Right cardiac atrium (tissue), 5 donors: ENCODE results near the gene CSNK1E. TPM values are rescaled to one million over a fixed set of nuclear protein-coding genes. Genes with fewer than 3 reads are reported as not detected.
"Not testable (repeated sequence)": the region's sequence is repeated elsewhere in the genome, so short reads cannot be mapped to it uniquely, and the experiment has no call there.

Experiments
- ATAC-seq, 2 donors: fragments of 200-7000 bp; cut with Tn5 transposase; one replicate each; pipeline versions ENCODE4 v1.8.0 to v1.9.1; 2020; ENCODE audit warnings: moderate library complexity in 2 of 2, mild to moderate bottlenecking in 1 of 2
- DNase-seq, 3 donors: peaks; one replicate each; pipeline ENCODE4 v3.0.0-alpha.2; 2020
- H3K27ac ChIP-seq: one replicate; pipeline ENCODE4 v1.5.1; 2013; ENCODE audit warnings: mild to moderate bottlenecking, low read length, control low read depth, moderate library complexity
- H3K27me3 ChIP-seq: one replicate; pipeline ENCODE4 v1.6.1; 2013; ENCODE audit not compliant: control insufficient read depth, insufficient read depth
- H3K4me1 ChIP-seq: one replicate; pipeline ENCODE4 v1.6.1; 2013; ENCODE audit warnings: low read length; ENCODE audit not compliant: control insufficient read depth, insufficient read depth
- H3K4me3 ChIP-seq: one replicate; pipeline ENCODE4 v1.5.1; 2013; ENCODE audit warnings: low read length, control low read depth
- H3K9me3 ChIP-seq: one replicate; pipeline ENCODE4 v1.6.1; 2013; ENCODE audit warnings: low read length; ENCODE audit not compliant: control insufficient read depth
- WGBS: extraction: QIAGEN DNeasy Blood & Tissue Kit; methylation state at CpG from one replicate; pipeline ENCODE4 v1.1.7; 2013; 5-methylcytosine and 5-hydroxymethylcytosine counted together
- intact Hi-C, 4 donors: fragments of 100-400 bp; cut with DNase I; formaldehyde crosslinking; loops; one replicate each; pipeline versions ENCODE4 v1.11.0 to v1.14.0; 2022 to 2023
- polyA plus RNA-seq: library from polyadenylated mRNA; stranded (reverse); fragments of 200-250 nt; gene quantifications from one replicate; pipeline ENCODE4 v1.2.3, GENCODE V29; 2013
- total RNA-seq, 4 donors: library from RNA; stranded (reverse); fragmentation: NEBNext Ultra II Directional; extraction: Animal tissue kit (Norgen Biotek cat#: 25700); gene quantifications; one replicate each; pipeline ENCODE4 v1.2.1, GENCODE V29; 2021
- donor health status: healthy with polysubstance abuse.
- donor health status: DM: no; HTN: yes; CAD: no.
- donor health status: DM: no; HTN: no; CAD: no.
- donor health status: DM: no; HTN: yes; CAD: no; lungs with severe emphysema.
- donor health status: DM: yes; HTN: yes; CAD: no.

The CSNK1E gene
- total and polyA plus RNA-seq, 5 donors: 69.7 to 88.6 (median 76.3) TPM

DNA sequence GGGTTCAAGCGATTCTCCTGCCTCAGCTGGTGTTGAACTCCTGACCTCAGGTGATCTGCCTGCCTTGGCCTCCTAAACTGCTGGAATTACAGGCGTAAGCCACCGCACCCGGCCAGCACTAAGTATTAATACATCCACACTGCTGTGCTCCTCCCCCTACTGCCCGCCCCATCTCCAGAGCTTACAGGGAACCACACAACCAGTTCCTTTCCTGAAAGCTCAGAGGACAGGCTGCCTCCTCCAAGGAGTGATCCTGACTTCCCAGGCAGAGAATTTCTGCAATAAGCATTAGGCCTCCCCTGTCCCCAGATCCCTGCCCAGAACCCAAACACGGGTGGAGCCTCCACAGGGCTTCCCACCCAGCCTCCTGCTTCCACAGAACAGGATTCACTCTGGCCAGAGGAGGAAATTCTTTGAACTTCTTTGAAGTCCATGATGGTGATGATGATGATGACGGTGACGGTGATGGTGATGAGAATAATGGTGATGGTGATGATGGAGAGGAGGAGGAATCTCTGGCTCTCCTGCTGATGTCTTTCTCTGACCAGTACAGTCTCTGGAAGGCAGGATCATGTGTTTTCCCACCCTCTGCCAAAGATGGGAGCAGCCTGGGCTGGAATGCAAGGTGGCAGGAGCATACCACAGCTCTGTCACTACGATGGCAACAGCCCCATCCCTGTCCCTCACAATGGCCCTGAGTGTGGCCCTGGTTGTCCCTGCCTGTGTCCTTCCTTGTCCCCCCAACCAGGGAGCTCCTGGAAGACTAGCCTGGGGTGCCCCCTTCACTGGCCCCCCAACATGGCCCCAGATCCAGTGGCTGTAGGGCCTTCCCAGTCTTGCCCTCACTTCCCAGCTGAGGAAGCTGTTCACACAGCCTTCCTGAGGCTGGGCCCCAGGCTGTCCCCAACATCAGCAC lies 33.5 kb upstream of the CSNK1E start:
- 81% methylated on average over 9 of the region's 9 CpGs for WGBS
- no peak for DNase-seq
- intact Hi-C loops: loop anchor here (5.0 to 10.0 kb wide), 4 partner anchors 236 to 298 kb away; partner anchors contain the start of genes BAIAP2L2 (in 2 of the 4) and PICK1 (in 2 of the 4)

DNA sequence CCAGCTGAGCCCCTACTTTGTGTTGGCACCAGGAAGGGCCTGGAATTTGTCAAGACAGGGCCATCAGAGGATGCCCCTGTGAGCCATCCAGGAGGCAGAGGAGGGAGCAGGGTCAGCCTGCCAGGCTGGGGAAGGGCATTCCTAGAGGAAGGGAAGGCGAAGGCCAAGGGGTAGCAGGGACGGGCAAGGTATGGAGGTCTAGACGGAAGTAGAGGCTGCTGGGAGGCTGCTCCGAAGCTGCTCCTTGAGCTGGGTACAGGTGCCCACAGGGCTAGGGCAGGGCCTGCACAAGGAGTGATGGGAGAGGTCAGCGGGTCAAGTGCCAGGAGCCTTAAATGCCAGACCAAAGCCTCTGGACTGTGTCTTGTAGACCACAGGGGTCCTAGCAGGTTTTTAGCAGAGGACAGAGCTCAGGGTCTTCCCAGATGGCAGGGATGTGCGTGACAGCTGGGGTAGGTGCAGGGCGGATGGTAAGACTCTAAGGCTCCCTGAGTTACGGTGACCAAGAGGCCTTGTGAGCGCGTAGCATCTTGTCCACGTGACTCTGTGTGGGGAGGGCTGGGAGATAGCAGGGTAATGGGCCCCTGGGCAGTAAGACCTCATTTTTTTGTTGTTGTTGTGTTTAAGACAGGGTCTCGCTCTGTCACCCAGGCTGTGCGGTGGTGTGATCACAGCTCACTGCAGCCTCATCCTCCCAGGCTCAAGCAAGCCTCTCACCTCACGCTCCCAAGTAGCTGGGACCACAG lies 31.7 kb upstream of the CSNK1E start:
- WGBS: 81% methylated on average over 14 of the region's 14 CpGs
- no peak overlapping the region for H3K27ac ChIP-seq
- ATAC-seq (no peak), DNase-seq (no peak)
- H3K4me1 ChIP-seq: no peaks in the 10 kb centered on the region
- intact Hi-C loops: no loop called here
- H3K4me3 ChIP-seq: no peak overlapping the region
- no peaks in the 10 kb centered on the region for H3K27me3 ChIP-seq
- H3K9me3 ChIP-seq: no peaks in the 10 kb centered on the region

More for the DNA sequence above, 33.5 kb upstream of the CSNK1E start:
- H3K4me3 ChIP-seq: no peak overlapping the region
- H3K9me3 ChIP-seq: no peaks in the 10 kb centered on the region
- no peaks in the 10 kb centered on the region for H3K27me3 ChIP-seq
- no peak overlapping the region for H3K27ac ChIP-seq
- ATAC-seq: no peak
- no peaks in the 10 kb centered on the region for H3K4me1 ChIP-seq

DNA sequence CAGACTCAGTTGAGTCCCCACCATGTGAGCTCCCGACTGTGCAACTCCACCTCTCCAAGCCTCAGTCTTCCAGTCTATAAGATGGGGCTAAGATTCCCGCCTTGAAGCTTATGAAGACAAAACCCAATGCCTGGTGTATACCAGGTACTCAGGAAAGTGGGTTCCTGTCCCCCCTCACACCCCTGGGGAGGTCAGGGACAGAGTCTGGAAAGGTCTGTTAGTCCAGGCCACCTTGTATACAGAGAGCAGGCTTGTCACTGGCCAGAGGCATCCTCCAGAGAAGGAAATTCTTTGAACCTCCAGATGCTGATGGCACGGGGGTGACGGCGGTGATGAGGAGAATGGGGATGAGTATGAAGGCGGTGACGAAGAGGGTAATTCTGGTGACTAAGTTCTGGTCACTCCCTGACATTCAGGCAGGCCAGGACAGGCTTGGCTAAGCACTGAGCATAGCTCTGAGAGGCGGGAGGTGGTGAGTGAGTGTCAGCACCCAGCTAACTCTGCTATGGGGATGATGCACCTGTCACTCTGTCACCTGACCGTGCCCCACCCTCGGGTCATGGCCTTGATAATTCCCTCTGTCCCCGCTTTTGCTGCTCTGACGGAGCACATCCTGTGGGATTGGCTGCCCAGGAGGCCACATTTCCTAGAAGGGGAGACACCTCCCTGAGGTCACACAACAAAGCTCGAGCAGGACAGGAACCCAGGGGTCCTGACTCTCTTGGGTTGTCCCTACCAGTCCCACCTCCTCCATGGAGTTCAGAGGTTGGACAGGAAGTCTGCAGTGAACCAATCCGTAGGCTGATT lies 30.9 kb upstream of the CSNK1E start:
- peak in 1 of 2 donors; percentile 58 for ATAC-seq

DNA sequence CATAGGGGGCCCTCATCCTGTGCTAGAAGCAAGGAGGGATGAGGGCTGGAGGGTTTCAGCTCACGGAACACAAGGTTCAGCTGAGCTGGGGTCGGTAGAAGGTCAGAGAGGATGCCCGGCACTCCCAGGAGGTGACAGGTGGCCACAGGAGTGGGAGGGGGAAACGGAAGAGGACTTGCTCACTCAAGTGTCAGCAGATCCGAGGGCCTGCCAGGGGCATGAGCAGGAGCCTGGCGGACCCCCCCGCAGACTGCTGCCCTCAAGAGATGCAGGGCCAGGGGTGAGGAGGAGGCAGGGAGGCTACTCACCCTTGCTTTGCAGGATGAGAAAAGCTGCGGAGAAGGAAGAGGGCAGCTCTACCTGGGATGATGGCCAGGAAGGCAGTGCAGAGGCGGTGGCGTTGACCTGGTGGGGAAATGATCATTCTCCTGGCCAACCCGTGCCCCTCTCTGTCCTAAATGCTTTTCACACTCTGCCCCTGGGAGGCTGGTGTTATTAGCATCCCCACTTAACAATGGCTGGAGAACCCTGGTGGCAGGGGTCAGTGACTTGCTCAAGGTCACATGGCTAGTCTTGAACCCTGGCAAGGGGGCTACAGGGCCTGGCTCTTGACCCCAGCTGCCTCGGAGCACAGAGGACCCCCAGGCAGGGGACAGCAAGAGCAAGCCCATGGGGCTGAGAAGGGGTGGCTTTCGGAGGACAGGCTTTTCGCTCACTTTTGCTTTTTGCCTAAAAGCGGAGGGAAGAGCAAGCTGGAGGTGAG lies 30.1 kb upstream of the CSNK1E start:
- intact Hi-C loops: no loop called here
- no peak for ATAC-seq
- Histone ChIP-seq H3K27me3 (no peaks in the 10 kb centered on the region), H3K9me3 (no peaks in the 10 kb centered on the region), H3K27ac (no peak overlapping the region), H3K4me1 (no peaks in the 10 kb centered on the region), H3K4me3 (no peak overlapping the region)
- no peak for DNase-seq
- WGBS: 51% methylated on average over 15 of the region's 15 CpGs

More for the DNA sequence above, 30.9 kb upstream of the CSNK1E start:
- 59% methylated on average over 14 of the region's 14 CpGs for WGBS
- no peaks in the 10 kb centered on the region for H3K27me3 ChIP-seq
- H3K9me3 ChIP-seq: no peaks in the 10 kb centered on the region
- DNase-seq: no peak
- no peaks in the 10 kb centered on the region for H3K4me1 ChIP-seq
- intact Hi-C loops: no loop called here
- H3K27ac ChIP-seq: no peak overlapping the region
- no peak overlapping the region for H3K4me3 ChIP-seq

DNA sequence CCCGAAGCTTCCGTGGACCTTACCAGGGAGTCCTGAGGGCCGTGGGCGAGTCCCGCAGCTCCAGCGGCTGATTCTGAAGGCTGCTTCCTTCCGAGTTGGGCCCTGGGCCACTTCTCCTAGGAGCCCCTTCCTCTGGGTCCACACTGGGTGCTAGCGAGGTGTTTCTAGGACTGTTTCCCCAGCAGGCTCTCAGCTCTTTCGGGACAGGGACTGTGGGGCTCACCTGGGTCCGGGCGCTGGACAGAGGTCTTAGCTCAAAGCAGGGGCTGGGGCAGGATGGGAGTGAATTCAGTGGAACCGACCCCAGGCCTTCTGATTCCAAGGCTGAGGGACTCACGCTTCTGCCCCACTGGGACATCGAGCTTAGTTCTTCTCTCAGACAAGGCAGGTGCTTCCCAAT lies 29.3 kb upstream of the CSNK1E start:
- Histone ChIP-seq H3K27me3 (no peaks in the 10 kb centered on the region), H3K4me1 (no peaks in the 10 kb centered on the region), H3K27ac (no peak overlapping the region), H3K9me3 (no peaks in the 10 kb centered on the region), H3K4me3 (no peak overlapping the region)
- ATAC-seq (no peak), DNase-seq (no peak)
- WGBS: 68% methylated on average over 14 of the region's 14 CpGs
- intact Hi-C loops: no loop called here

DNA sequence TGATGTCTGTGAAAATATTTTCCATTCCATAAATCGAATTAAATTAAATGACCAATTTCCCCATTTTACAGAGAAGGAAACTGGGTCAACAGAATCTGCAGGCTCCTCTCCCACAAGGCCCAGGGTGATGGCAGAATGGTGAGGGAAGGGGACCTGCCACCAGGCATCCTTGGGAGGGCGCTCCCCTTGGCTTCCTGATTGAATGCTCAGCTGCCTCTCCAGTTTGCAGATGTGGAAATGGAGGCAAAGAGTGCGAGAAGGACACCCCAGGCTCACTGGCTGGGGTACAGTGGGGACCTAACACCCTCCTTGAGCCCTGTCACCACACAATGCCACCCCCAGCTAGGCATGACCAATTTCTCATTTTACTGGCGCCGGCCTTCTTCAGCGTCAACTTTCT lies 28.5 kb upstream of the CSNK1E start:
- DNase-seq (no peak), ATAC-seq (no peak)
- Histone ChIP-seq H3K4me3 (no peak overlapping the region), H3K27ac (no peak overlapping the region), H3K4me1 (no peaks in the 10 kb centered on the region), H3K9me3 (no peaks in the 10 kb centered on the region), H3K27me3 (no peaks in the 10 kb centered on the region)
- 92% methylated on average over 6 of the region's 6 CpGs for WGBS
- intact Hi-C loops: no loop called here

DNA sequence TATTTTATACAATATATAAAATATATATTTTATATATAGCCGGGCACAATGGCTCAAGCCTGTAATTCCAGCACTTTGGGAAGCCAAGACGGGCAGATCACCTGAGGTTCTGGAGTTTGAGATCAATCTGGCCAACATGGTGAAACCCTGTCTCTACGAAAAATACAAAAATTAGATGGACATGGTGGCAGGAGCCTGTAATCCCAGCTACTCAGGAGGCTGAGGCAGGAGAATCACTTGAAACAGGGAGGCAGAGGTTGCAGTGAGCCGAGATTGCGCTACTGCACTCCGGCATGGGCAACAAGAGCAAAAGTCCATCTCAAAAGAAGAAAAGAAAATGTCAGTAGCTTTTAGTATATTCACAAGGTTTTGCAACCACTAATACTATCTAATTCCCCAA lies 22.7 kb upstream of the CSNK1E start:
- 92% methylated on average over 6 of the region's 6 CpGs for WGBS
- ATAC-seq, H3K9me3 ChIP-seq, H3K27me3 ChIP-seq, intact Hi-C loops, DNase-seq, H3K27ac ChIP-seq, H3K4me1 ChIP-seq, H3K4me3 ChIP-seq: not testable (repeated sequence)

DNA sequence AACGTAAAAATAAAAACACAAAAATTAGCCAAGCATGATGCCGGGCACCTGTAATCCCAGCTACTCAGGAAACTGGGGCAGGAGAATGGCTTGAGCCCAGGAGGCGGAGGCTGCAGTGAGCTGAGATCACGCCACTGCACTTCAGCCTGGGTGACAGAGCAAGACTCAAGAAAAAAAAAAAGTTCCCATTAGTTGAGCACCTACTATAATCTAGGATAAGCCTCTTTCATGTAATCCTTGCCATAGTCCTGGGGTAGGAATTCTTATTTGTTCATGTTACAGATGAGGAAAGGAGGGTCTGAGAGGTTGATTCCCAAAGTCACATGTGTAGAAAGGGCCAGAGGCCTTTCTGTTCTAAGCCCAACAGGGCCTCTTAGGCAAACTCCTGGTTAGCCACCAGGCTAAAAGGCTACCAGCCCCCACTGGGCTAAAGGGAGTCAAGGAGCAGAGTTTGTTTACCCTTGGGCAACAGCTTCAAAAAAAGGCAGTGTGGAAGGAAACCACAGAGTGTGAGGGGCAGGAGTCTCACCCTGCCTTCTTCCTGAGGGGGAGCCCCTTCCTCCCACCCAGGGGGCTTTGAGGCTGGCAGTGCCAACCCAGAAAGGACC lies 21.6 kb upstream of the CSNK1E start:
- no peaks in the 10 kb centered on the region for H3K4me1 ChIP-seq
- H3K9me3 ChIP-seq: no peaks in the 10 kb centered on the region
- no peak overlapping the region for H3K4me3 ChIP-seq
- DNase-seq: no peak
- H3K27ac ChIP-seq: no peak overlapping the region
- intact Hi-C loops: no loop called here
- ATAC-seq: no peak
- WGBS: 94% methylated on average over 4 of the region's 4 CpGs
- H3K27me3 ChIP-seq: no peaks in the 10 kb centered on the region

DNA sequence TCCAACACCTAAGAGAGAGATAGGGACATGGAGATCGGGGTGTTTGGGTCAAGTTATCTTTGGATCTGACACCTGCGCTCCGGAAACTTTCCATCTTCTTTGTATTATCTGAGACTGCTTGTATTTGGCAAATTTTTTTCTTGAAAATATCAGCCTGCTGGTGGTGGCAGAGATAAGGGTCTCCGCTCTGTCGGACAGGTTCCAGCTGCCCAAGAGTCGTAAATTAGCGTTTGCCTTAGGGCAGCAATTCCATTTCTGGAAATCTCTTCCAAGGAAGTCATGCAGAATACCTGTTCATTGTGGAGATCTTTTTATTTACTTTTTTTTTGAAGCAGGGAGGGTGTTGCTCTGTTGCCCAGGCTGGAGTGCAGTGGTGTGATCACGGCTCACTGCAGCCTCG lies 19.5 kb upstream of the CSNK1E start:
- Histone ChIP-seq H3K9me3 (no peaks in the 10 kb centered on the region), H3K27ac (no peak overlapping the region), H3K27me3 (no peaks in the 10 kb centered on the region), H3K4me1 (no peaks in the 10 kb centered on the region), H3K4me3 (no peak overlapping the region)
- intact Hi-C loops: no loop called here
- ATAC-seq (no peak), DNase-seq (no peak)
- 52% methylated on average over 9 of the region's 9 CpGs for WGBS

DNA sequence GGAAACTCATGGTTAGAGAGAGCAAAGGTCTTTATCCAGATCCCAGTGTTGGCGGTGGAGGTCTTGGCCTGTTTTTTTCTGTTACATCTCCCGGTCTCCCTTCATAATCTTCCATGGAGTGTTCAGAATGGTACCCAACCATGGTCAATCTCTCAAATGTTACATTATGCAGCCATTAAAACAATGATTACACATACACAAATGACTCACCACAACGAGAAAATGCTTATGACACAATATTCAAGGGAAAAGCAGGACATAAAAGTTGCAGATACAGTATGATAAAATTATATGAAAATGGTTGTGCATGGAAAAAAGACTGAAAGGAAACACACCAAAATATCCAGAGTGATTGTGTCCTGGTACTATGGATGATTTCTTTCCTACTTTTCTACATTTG lies 17.8 kb upstream of the CSNK1E start:
- DNase-seq (no peak), ATAC-seq (no peak)
- H3K27ac ChIP-seq: no peak overlapping the region
- no peaks in the 10 kb centered on the region for H3K27me3 ChIP-seq
- intact Hi-C loops: no loop called here
- 88% methylated on average over 3 of the region's 3 CpGs for WGBS
- no peak overlapping the region for H3K4me3 ChIP-seq
- H3K4me1 ChIP-seq: no peaks in the 10 kb centered on the region
- H3K9me3 ChIP-seq: no peaks in the 10 kb centered on the region
